ENCODE results near the gene WDHD1.

DNA sequence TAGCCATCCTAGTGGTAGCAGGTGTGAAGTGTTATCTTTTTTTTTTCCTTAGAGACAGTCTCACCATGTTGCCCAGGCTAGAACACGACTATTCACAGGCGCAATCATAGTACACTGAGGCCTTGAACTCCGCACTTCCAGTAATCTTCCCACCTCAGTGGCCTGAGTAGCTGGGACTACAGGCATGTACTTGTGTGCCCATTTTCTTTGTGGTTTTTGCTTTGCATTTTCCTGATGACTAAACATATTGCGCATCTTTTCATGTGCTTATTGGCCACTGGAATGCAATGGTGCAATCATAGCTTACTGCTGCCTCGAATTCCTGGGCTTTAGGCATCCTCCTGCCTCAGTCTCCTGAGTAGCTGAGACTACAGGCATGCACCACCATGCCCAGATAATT lies 90.9 kb downstream of the WDHD1 start:
- TF ChIP-seq EZH2 (IDR thresholded peaks at IDR 0.05; ENCODE audit: insufficient read depth, poor library complexity, severe bottlenecking) (no peak), EZH2phosphoT487 (IDR thresholded peaks at IDR 0.05; ENCODE audit: insufficient read depth, low read depth) (no peak)

Measured in GM23248 (cell line).